PC-9 (cell line): ENCODE measurements around the gene CRACR2A. TPM values are rescaled to one million over a fixed set of nuclear protein-coding genes. Genes with fewer than 3 reads are reported as not detected.

ENCODE experiments used
- BruUV-seq: library from RNA; stranded (reverse); fragments of 400-500 nt; replicated peaks from 2 replicates; lab custom pipeline; 2021; lab: Mats Ljungman, UMichigan
- CTCF ChIA-PET: fragments of 300-600 bp; sonication (Branson Sonifier 250); formaldehyde crosslinking; loops from one replicate; lab custom pipeline; 2022; ENCODE audit warnings: antibody characterized with exemption; lab: Charles Lee
- POLR2A ChIA-PET: fragments of 300-600 bp; sonication (Branson Sonifier 250); formaldehyde crosslinking; loops from one replicate; lab custom pipeline; 2022; ENCODE audit warnings: antibody characterized with exemption; ENCODE audit not compliant: unreplicated experiment; lab: Charles Lee
- DNase-seq, 2 experiments: peaks; one replicate each; pipeline versions ENCODE4 v3.0.0 to v3.0.0-alpha.2; 2015 to 2022; ENCODE audit warnings: mixed read lengths in 1 of 2
- H2AFZ ChIP-seq: fragments of 200-600 bp; sonication (generic); 2 replicates; pipeline ENCODE4 v1.8.1; 2017; ENCODE audit warnings: antibody characterized with exemption
- H3F3A ChIP-seq: fragments of 200-600 bp; sonication (generic); 2 replicates; pipeline ENCODE4 v1.8.1; 2017; ENCODE audit warnings: antibody characterized with exemption, mild to moderate bottlenecking, low read depth; ENCODE audit not compliant: insufficient read depth
- H3K27ac ChIP-seq: fragments of 200-600 bp; sonication (generic); 2 replicates; pipeline ENCODE4 v1.6.1; 2016; ENCODE audit warnings: mixed run types
- H3K27me3 ChIP-seq: fragments of 200-600 bp; sonication (generic); 2 replicates; pipeline ENCODE4 v1.6.1; 2016; ENCODE audit warnings: low read depth, mixed run types; ENCODE audit not compliant: insufficient read depth
- H3K36me3 ChIP-seq: fragments of 200-600 bp; sonication (generic); 2 replicates; pipeline ENCODE4 v1.6.1; 2016; ENCODE audit warnings: low read depth, mixed run types
- H3K4me1 ChIP-seq: fragments of 200-600 bp; sonication (generic); replicated peaks from 2 replicates; pipeline ENCODE4 v1.6.1; 2016; ENCODE audit warnings: mixed run types; ENCODE audit not compliant: insufficient read depth
- H3K4me2 ChIP-seq: fragments of 200-600 bp; sonication (generic); 2 replicates; pipeline ENCODE4 v1.6.1; 2017; ENCODE audit warnings: mixed run types
- H3K4me3 ChIP-seq: fragments of 200-600 bp; sonication (generic); 2 replicates; pipeline ENCODE4 v1.6.1; 2016; ENCODE audit warnings: mixed run types
- H3K79me2 ChIP-seq: fragments of 200-600 bp; sonication (generic); 2 replicates; pipeline ENCODE4 v1.6.1; 2017; ENCODE audit warnings: low read depth, mixed run types
- H3K9me2 ChIP-seq: fragments of 200-600 bp; sonication (generic); 2 replicates; pipeline ENCODE4 v1.8.1; 2017; ENCODE audit warnings: mild to moderate bottlenecking; ENCODE audit not compliant: insufficient read depth
- H3K9me3 ChIP-seq: fragments of 200-600 bp; sonication (generic); 2 replicates; pipeline ENCODE4 v1.8.1; 2016; ENCODE audit warnings: low read depth; ENCODE audit not compliant: insufficient read depth
- H4K20me1 ChIP-seq: fragments of 200-600 bp; sonication (generic); 2 replicates; pipeline ENCODE4 v1.8.1; 2017; ENCODE audit not compliant: insufficient read depth
- EZH2 ChIP-seq: fragments of 200-600 bp; sonication (generic); IDR thresholded peaks from 2 replicates; pipeline ENCODE4 v1.8.0; 2017; ENCODE audit warnings: antibody characterized with exemption, low read depth
- intact Hi-C: fragments of 100-400 bp; cut with micrococcal nuclease; formaldehyde crosslinking; loops from one replicate; pipeline ENCODE4 v1.10.0; 2022; ENCODE audit not compliant: unreplicated experiment
- total RNA-seq: library from RNA; stranded (reverse); gene quantifications from 2 replicates; pipeline ENCODE4 v1.2.3, GENCODE V29; 2021
- TF ChIP-seq, protein P1 (sequence below): fragments of 200-600 bp; sonication (generic); conservative IDR thresholded peaks from 2 replicates; pipeline ENCODE4 v1.6.1; 2017; ENCODE audit warnings: mixed run types, antibody characterized with exemption, mild to moderate bottlenecking, moderate library complexity

CRACR2A gene
- total RNA-seq, 1 experiment from 2014 or later = not detected

DNA sequence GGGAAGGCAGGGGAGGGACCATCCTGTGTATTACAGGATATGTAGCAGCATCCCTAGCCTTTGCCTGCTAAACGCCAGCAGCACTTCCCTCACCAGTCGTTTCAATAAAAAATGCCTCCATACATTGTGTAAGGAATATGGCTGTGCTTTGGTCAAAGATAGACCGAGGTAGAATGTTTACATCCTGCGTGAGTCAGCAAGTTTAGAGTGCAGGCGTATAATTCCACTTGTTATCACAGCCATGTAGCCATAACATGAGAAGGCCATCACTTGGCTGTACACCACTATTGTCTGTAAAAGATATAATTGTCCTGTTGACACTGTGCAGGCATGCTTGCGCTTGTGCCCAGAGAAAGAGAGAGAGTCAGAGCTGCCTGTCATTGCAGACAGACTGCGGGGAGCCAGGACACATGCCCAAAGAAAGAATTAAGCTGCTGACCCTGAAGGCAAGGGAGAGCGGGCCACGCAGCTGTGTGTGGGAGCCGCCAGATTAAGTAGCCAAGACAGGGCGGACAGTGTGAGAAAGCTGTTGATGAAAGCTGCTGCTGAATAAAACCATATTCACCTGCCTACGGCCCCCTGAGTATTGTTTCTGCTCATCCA is 68.4 kb downstream of the CRACR2A start:
- Histone ChIP-seq H2AFZ (no peak overlapping the region), H3K27ac (no peak overlapping the region), H3K9me2 (no peaks in the 10 kb centered on the region), H3K4me3 (no peak overlapping the region), H3F3A (no peaks in the 10 kb centered on the region), H4K20me1 (no peaks in the 10 kb centered on the region), H3K36me3 (no peaks in the 10 kb centered on the region), H3K4me1 (no peaks in the 10 kb centered on the region), H3K9me3 (no peaks in the 10 kb centered on the region), H3K79me2 (no peaks in the 10 kb centered on the region), H3K27me3 (peaks cover 65% of the 10 kb centered on the region), H3K4me2 (no peak overlapping the region)
- intact Hi-C loops = no loop called here
- ChIA-PET CTCF (no interaction called here), POLR2A (no interaction called here)
- BruUV-seq = no TSS peak
- TF ChIP-seq, protein P1, sequence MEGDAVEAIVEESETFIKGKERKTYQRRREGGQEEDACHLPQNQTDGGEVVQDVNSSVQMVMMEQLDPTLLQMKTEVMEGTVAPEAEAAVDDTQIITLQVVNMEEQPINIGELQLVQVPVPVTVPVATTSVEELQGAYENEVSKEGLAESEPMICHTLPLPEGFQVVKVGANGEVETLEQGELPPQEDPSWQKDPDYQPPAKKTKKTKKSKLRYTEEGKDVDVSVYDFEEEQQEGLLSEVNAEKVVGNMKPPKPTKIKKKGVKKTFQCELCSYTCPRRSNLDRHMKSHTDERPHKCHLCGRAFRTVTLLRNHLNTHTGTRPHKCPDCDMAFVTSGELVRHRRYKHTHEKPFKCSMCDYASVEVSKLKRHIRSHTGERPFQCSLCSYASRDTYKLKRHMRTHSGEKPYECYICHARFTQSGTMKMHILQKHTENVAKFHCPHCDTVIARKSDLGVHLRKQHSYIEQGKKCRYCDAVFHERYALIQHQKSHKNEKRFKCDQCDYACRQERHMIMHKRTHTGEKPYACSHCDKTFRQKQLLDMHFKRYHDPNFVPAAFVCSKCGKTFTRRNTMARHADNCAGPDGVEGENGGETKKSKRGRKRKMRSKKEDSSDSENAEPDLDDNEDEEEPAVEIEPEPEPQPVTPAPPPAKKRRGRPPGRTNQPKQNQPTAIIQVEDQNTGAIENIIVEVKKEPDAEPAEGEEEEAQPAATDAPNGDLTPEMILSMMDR = no peak
- TF ChIP-seq EZH2 = no peak
- no peak for DNase-seq

DNA sequence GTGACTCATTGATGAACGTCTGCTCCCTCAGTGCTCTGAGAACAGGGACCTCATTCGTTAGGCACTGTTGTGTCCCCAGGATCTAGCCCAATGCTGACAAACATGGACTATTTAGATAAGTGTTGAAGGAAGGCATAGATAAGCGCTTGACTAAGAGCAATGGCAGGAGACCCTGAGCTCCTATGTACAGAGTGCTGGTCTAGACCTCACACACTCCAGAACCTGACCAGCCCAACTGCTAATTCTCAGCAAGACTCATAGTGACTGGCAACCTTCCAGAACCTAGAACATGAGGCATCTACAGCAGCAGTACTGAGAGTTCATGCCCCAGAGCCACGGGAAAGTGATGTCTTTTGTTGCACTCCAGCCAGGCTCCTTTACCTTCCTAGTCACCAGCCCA is 69.2 kb downstream of the CRACR2A start:
- Histone ChIP-seq H3K4me1 (no peaks in the 10 kb centered on the region), H3K79me2 (no peaks in the 10 kb centered on the region), H2AFZ (no peak overlapping the region), H3K36me3 (no peaks in the 10 kb centered on the region), H3K27me3 (peaks cover 73% of the 10 kb centered on the region), H3K27ac (no peak overlapping the region), H3K4me2 (no peak overlapping the region), H4K20me1 (no peaks in the 10 kb centered on the region), H3K4me3 (no peak overlapping the region), H3K9me2 (no peaks in the 10 kb centered on the region), H3F3A (no peaks in the 10 kb centered on the region), H3K9me3 (no peaks in the 10 kb centered on the region)
- intact Hi-C loops = no loop called here
- BruUV-seq = no TSS peak
- TF ChIP-seq, protein P1 = no peak
- no peak for DNase-seq
- CTCF ChIA-PET = no interaction called here
- POLR2A ChIA-PET = no interaction called here

DNA sequence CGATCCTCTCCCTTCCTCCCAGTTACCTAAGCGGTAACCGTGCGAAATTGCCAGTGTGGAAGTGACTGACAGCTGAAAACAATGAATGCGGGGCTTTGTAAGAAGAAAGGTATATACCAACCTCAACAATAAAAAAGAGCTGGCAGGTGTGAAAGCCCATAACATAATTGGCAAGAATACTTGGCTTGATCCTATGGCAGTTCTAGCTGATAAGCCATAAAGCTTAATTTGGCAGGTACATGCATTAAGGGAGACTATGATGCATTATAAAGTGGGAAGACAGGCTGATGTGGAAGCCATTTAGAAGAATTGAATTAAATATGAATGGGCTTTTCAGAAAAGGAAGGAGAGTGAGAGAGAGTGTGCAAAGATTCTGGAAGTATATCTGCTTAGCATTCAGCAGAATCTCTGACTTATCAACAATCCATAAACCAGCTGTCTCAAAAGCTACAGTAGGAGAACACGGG is 71.3 kb downstream of the CRACR2A start:
- Histone ChIP-seq H3K4me2 (no peak overlapping the region), H3F3A (no peaks in the 10 kb centered on the region), H3K9me2 (no peaks in the 10 kb centered on the region), H3K36me3 (no peaks in the 10 kb centered on the region), H3K9me3 (no peaks in the 10 kb centered on the region), H3K79me2 (no peaks in the 10 kb centered on the region), H2AFZ (no peak overlapping the region), H3K27me3 (peaks cover 85% of the 10 kb centered on the region), H3K27ac (no peak overlapping the region), H4K20me1 (no peaks in the 10 kb centered on the region), H3K4me1 (no peaks in the 10 kb centered on the region), H3K4me3 (no peak overlapping the region)
- no TSS peak for BruUV-seq
- ChIA-PET CTCF (interaction anchor here (0.5 kb wide), 1 partner anchor 483 kb away, joined by 5 read pairs; no protein-coding TSS in a partner anchor), POLR2A (no interaction called here)
- TF ChIP-seq, protein P1 = no peak
- no peak for TF ChIP-seq EZH2
- intact Hi-C loops = no loop called here
- DNase-seq = no peak
